ENCODE measurements around the gene OTOF. TPM values are rescaled to one million over a fixed set of nuclear protein-coding genes. Genes with fewer than 3 reads are reported as not detected.

The OTOF gene
- total and polyA plus RNA-seq, 2 experiments from 2014 or later, result 0.21 to 0.23 TPM

- TF ChIP-seq ZNF462 (CRISPR knock-in tag; IDR thresholded peaks at IDR 0.05) (no peak), EZH2 (IDR thresholded peaks at IDR 0.05; ENCODE audit: low read depth, unreplicated experiment) (no peak), POLR2AphosphoS5 (IDR thresholded peaks at IDR 0.05; ENCODE audit: low read depth) (no peak), ZNF331 (CRISPR knock-in tag; IDR thresholded peaks at IDR 0.05; ENCODE audit: low read depth) (no peak), JUNB (IDR thresholded peaks at IDR 0.05; ENCODE audit: unreplicated experiment) (no peak)
Observed at GRCh38 chr2:26522325-26522724, 44.4 kb upstream of the OTOF start (continued).

GRCh38 chr2:26521913-26522180 is 43.9 kb upstream of the OTOF start:
- no peak overlapping the region for H3K4me3 Mint-ChIP-seq

More at GRCh38 chr2:26521913-26522180, 43.9 kb upstream of the OTOF start:
- no peaks in the 10 kb centered on the region for H3K36me3 Mint-ChIP-seq (ENCODE audit: low read depth)
- peaks cover 4% of the 10 kb centered on the region for H3K27me3 Mint-ChIP-seq (ENCODE audit: insufficient read depth, low read depth, poor library complexity)
- ATAC-seq, result no peak; the same call in 2 of the 3 replicates
- no peak for DNase-seq (ENCODE audit: low spot score)
- Histone ChIP-seq H2AFZ (no peak overlapping the region), H3K27ac (ENCODE audit: low read depth) (no peak overlapping the region), H3K79me2 (replicated peaks; ENCODE audit: insufficient read depth) (no peaks in the 10 kb centered on the region), H3K36me3 (ENCODE audit: insufficient read depth) (no peaks in the 10 kb centered on the region), H4K20me1 (replicated peaks; ENCODE audit: insufficient read depth) (no peaks in the 10 kb centered on the region), H3K4me3 (no peak overlapping the region), H3F3A (replicated peaks; ENCODE audit: low read depth) (no peaks in the 10 kb centered on the region), H3K27me3 (ENCODE audit: insufficient read depth) (no peaks in the 10 kb centered on the region), H3K9me2 (ENCODE audit: insufficient read depth) (0 out of 2 replicates have a peak, but pooled peaks cover 5% of the 10 kb centered on the region), H3K4me1 (ENCODE audit: insufficient read depth) (no peaks in the 10 kb centered on the region), H3K4me2 (no peak overlapping the region)
- no peaks in the 10 kb centered on the region for H3K9me3 Mint-ChIP-seq
- no peak for TF ChIP-seq CREB1 (CRISPR knock-in tag; IDR thresholded peaks at IDR 0.05; ENCODE audit: low read depth)
- no peak for TF ChIP-seq STAT1 (IDR thresholded peaks at IDR 0.05; ENCODE audit: unreplicated experiment)
- TF ChIP-seq JUNB (IDR thresholded peaks at IDR 0.05; ENCODE audit: unreplicated experiment), result no peak
- no peak overlapping the region for H3K27ac Mint-ChIP-seq
- H3K4me1 Mint-ChIP-seq, result no peaks in the 10 kb centered on the region

Measured in GM23338 (cell line).